Loucy (cell line): ENCODE results near the gene GSX1.

Experiments used
- H2AFZ ChIP-seq: fragments of 200-600 bp; sonication (generic); 2 replicates; pipeline ENCODE4 v1.6.0; 2016; ENCODE audit warnings: antibody characterized with exemption, mild to moderate bottlenecking, low read length, moderate library complexity
- H3F3A ChIP-seq: fragments of 200-600 bp; 2 replicates; pipeline ENCODE4 v1.6.0; 2016; ENCODE audit warnings: antibody characterized with exemption, low read depth, mild to moderate bottlenecking
- H3K27me3 ChIP-seq: fragments of 200-600 bp; sonication (generic); 2 replicates; pipeline ENCODE4 v1.6.1; 2014; ENCODE audit warnings: low read length, mild to moderate bottlenecking; ENCODE audit not compliant: insufficient read depth, poor library complexity, severe bottlenecking
- H3K36me3 ChIP-seq: fragments of 200-600 bp; sonication (generic); 2 replicates; pipeline ENCODE4 v1.6.1; 2016; ENCODE audit warnings: low read length; ENCODE audit not compliant: insufficient read depth
- H3K4me1 ChIP-seq: fragments of 200-600 bp; sonication (generic); 2 replicates; pipeline ENCODE4 v1.5.1; 2014; ENCODE audit warnings: low read length, mild to moderate bottlenecking; ENCODE audit not compliant: insufficient read depth, poor library complexity, severe bottlenecking
- H3K4me2 ChIP-seq: fragments of 200-600 bp; sonication (generic); 2 replicates; pipeline ENCODE4 v1.6.0; 2014; ENCODE audit warnings: antibody characterized with exemption, low read length, low read depth, mild to moderate bottlenecking; ENCODE audit not compliant: poor library complexity, severe bottlenecking
- H3K4me3 ChIP-seq: fragments of 200-600 bp; sonication (generic); 2 replicates; pipeline ENCODE4 v1.5.1; 2014; ENCODE audit warnings: low read length, mild to moderate bottlenecking, mixed read lengths; ENCODE audit not compliant: poor library complexity, severe bottlenecking
- H3K79me2 ChIP-seq: fragments of 200-600 bp; sonication (generic); 2 replicates; pipeline ENCODE4 v1.6.1; 2014; ENCODE audit warnings: low read length; ENCODE audit not compliant: insufficient read depth
- H3K9ac ChIP-seq: fragments of 200-600 bp; sonication (generic); 2 replicates; pipeline ENCODE4 v1.6.0; 2014; ENCODE audit warnings: mild to moderate bottlenecking, low read depth, low read length, moderate library complexity; ENCODE audit not compliant: poor library complexity, severe bottlenecking
- H3K9me2 ChIP-seq: fragments of 200-600 bp; sonication (generic); replicated peaks from 2 replicates; pipeline ENCODE4 v1.6.1; 2016; ENCODE audit warnings: low read depth, low read length, mixed read lengths
- H3K9me3 ChIP-seq: fragments of 200-600 bp; sonication (generic); 2 replicates; pipeline ENCODE4 v1.6.1; 2014; ENCODE audit warnings: mild to moderate bottlenecking, antibody characterized with exemption, low read length, low read depth; ENCODE audit not compliant: insufficient read depth
- H4K20me1 ChIP-seq: fragments of 200-600 bp; sonication (generic); 2 replicates; pipeline ENCODE4 v1.6.0; 2014; ENCODE audit warnings: antibody characterized with exemption, low read length, mild to moderate bottlenecking; ENCODE audit not compliant: insufficient read depth, poor library complexity, severe bottlenecking
- CTCF ChIP-seq: fragments of 200-600 bp; sonication (generic); conservative IDR thresholded peaks from 2 replicates; pipeline ENCODE4 v1.5.1; 2014; ENCODE audit warnings: mild to moderate bottlenecking, antibody characterized with exemption, low read length
- EZH2phosphoT487 ChIP-seq: fragments of 200-600 bp; IDR thresholded peaks from 2 replicates; pipeline ENCODE4 v1.6.1; 2018; ENCODE audit warnings: antibody characterized with exemption, mild to moderate bottlenecking, moderate library complexity, borderline replicate concordance

Gene GSX1

GRCh38 chr13:27826379-27827353 lies 34.4 kb downstream of the GSX1 start:
- Histone ChIP-seq H3K9me2 (no peaks in the 10 kb centered on the region), H3K4me3 (peak overlapping the region; percentile 71), H3K4me1 (no peaks in the 10 kb centered on the region), H2AFZ (peak overlapping the region; percentile 91), H3K4me2 (peak overlapping the region; percentile 73), H3F3A (no peaks in the 10 kb centered on the region), H3K9me3 (no peaks in the 10 kb centered on the region), H3K27me3 (no peaks in the 10 kb centered on the region), H3K36me3 (no peaks in the 10 kb centered on the region), H3K79me2 (no peaks in the 10 kb centered on the region), H4K20me1 (no peaks in the 10 kb centered on the region), H3K9ac (no peak overlapping the region)
- no peak for TF ChIP-seq EZH2phosphoT487
- TF ChIP-seq CTCF: peak; percentile 99

- Histone ChIP-seq H3F3A (no peaks in the 10 kb centered on the region), H3K4me1 (no peaks in the 10 kb centered on the region), H4K20me1 (no peaks in the 10 kb centered on the region), H3K9ac (no peak overlapping the region), H3K9me3 (no peaks in the 10 kb centered on the region), H3K36me3 (no peaks in the 10 kb centered on the region), H3K27me3 (no peaks in the 10 kb centered on the region), H3K4me2 (no peak overlapping the region), H2AFZ (no peak overlapping the region), H3K79me2 (no peaks in the 10 kb centered on the region), H3K9me2 (no peaks in the 10 kb centered on the region), H3K4me3 (no peak overlapping the region)
- no peak for TF ChIP-seq EZH2phosphoT487
- TF ChIP-seq CTCF: no peak
Measured at GRCh38 chr13:27827646-27828045, 35.4 kb downstream of the GSX1 start.

- Histone ChIP-seq H3K79me2 (no peaks in the 10 kb centered on the region), H2AFZ (peak overlapping the region; percentile 80), H3K4me2 (peak overlapping the region; percentile 68), H3F3A (no peaks in the 10 kb centered on the region), H3K9me3 (no peaks in the 10 kb centered on the region), H3K36me3 (no peaks in the 10 kb centered on the region), H4K20me1 (no peaks in the 10 kb centered on the region), H3K4me1 (no peaks in the 10 kb centered on the region), H3K4me3 (peak overlapping the region; percentile 52), H3K27me3 (no peaks in the 10 kb centered on the region), H3K9me2 (no peaks in the 10 kb centered on the region), H3K9ac (no peak overlapping the region)
- TF ChIP-seq EZH2phosphoT487 (no peak), CTCF (peak; percentile 85)
Measured at GRCh38 chr13:27830010-27830409, 37.7 kb downstream of the GSX1 start.
